Endothelial cell of umbilical vein (primary cell): Measurements from ENCODE around the gene SCN4A. TPM values are rescaled to one million over a fixed set of nuclear protein-coding genes. Genes with fewer than 3 reads are reported as not detected.
A peak's percentile ranks its signal among the peaks of the same experiment; 100 is the strongest.
"Not testable (repeated sequence)": the region's sequence is repeated elsewhere in the genome, so short reads cannot be mapped to it uniquely, and the experiment has no call there.

Experiments
- BruUV-seq: library from RNA; stranded (reverse); fragments of 400-500 nt; replicated peaks from 2 replicates; lab custom pipeline; 2021; lab: Mats Ljungman, UMichigan
- CTCF ChIA-PET: fragments of 300-600, 350-600 bp; sonication (Branson Sonifier 250); formaldehyde crosslinking; loops from one replicate; lab custom pipeline; 2021; ENCODE audit warnings: antibody characterized with exemption, inconsistent platforms; lab: Charles Lee
- POLR2A ChIA-PET: fragments of 300-600, 350-600 bp; sonication (Branson Sonifier 250); formaldehyde crosslinking; loops from one replicate; lab custom pipeline; 2021; ENCODE audit warnings: antibody characterized with exemption, inconsistent platforms; lab: Charles Lee
- DNase-seq: peaks from one replicate; pipeline ENCODE4 v3.0.0-alpha.2; 2011; ENCODE audit warnings: low read depth, low spot score
- FAIRE-seq: peaks from 2 replicates; lab custom pipeline; 2011; peaks lifted over from hg19 to GRCh38; lab: Jason Lieb, UNC
- H2AFZ ChIP-seq: 2 replicates; pipeline ENCODE4 v1.6.0; 2012; ENCODE audit warnings: low read depth, low read length, control low read depth, inconsistent platforms
- H3K27ac ChIP-seq: 2 replicates; pipeline ENCODE4 v1.5.1; 2011; ENCODE audit warnings: low read depth, mild to moderate bottlenecking, control low read depth, low read length, moderate library complexity; ENCODE audit not compliant: insufficient read depth
- H3K27me3 ChIP-seq, 2 experiments: 2 replicates each; pipeline versions ENCODE4 v1.6.0 to v1.6.1; 2011; ENCODE audit warnings: low read length in 2 of 2, mixed read lengths in 1 of 2; ENCODE audit not compliant: control insufficient read depth in 2 of 2, insufficient read depth in 2 of 2
- H3K36me3 ChIP-seq, 2 experiments: 2 replicates in 1 of 2; 3 replicates in 1 of 2; pipeline ENCODE4 v1.5.1; 2011; ENCODE audit warnings: low read length in 2 of 2, mild to moderate bottlenecking in 1 of 2, moderate library complexity in 1 of 2; ENCODE audit not compliant: control insufficient read depth in 2 of 2, insufficient read depth in 2 of 2; ENCODE audit errors: extremely low read depth in 1 of 2
- H3K4me1 ChIP-seq: 3 replicates; pipeline ENCODE4 v1.5.1; 2011; ENCODE audit warnings: mild to moderate bottlenecking, low read length; ENCODE audit not compliant: control insufficient read depth, insufficient read depth; ENCODE audit errors: extremely low read depth
- H3K4me2 ChIP-seq: 2 replicates; pipeline ENCODE4 v1.6.1; 2011; ENCODE audit warnings: low read length, control low read depth, mixed read lengths; ENCODE audit not compliant: insufficient read depth
- H3K4me3 ChIP-seq, 3 experiments: fragments of 200-600 bp in 1 of 3; sonication (generic), shearing (Covaris generic) in 1 of 3; replicated peaks in 1 of 3; 2 replicates each; pipeline ENCODE4 v1.5.1; 2011 to 2016; ENCODE audit warnings: control low read depth in 3 of 3, low read length in 3 of 3, mild to moderate bottlenecking in 2 of 3, inconsistent platforms in 1 of 3, low read depth in 1 of 3, moderate library complexity in 1 of 3; ENCODE audit not compliant: insufficient read depth in 1 of 3
- H3K79me2 ChIP-seq: 2 replicates; pipeline ENCODE4 v1.6.0; 2012; ENCODE audit warnings: low read length, inconsistent platforms; ENCODE audit not compliant: control insufficient read depth, insufficient read depth
- H3K9ac ChIP-seq: replicated peaks from 2 replicates; pipeline ENCODE3; 2011; ENCODE audit warnings: low read length, control low read depth; ENCODE audit not compliant: insufficient read depth; ENCODE audit errors: extremely low read depth
- H3K9me1 ChIP-seq: replicated peaks from 3 replicates; pipeline ENCODE4 v1.6.0; 2011; ENCODE audit warnings: mild to moderate bottlenecking, low read length; ENCODE audit not compliant: control insufficient read depth, insufficient read depth; ENCODE audit errors: extremely low read depth
- H3K9me3 ChIP-seq: replicated peaks from 2 replicates; pipeline ENCODE4 v1.5.1; 2012; ENCODE audit warnings: low read length, inconsistent platforms; ENCODE audit not compliant: control insufficient read depth, insufficient read depth
- H4K20me1 ChIP-seq: replicated peaks from 2 replicates; pipeline ENCODE3; 2011; ENCODE audit warnings: mild to moderate bottlenecking, low read length; ENCODE audit not compliant: control insufficient read depth, insufficient read depth; ENCODE audit errors: extremely low read depth
- EZH2 ChIP-seq: IDR thresholded peaks from 2 replicates; pipeline ENCODE4 v1.6.1; 2012; ENCODE audit warnings: borderline replicate concordance, low read depth, mild to moderate bottlenecking, moderate library complexity, low read length, inconsistent platforms; ENCODE audit not compliant: severe bottlenecking
- FOS ChIP-seq: IDR thresholded peaks from 2 replicates; pipeline ENCODE4 v1.6.1; 2011; ENCODE audit warnings: mild to moderate bottlenecking, low read length, moderate library complexity, borderline replicate concordance; ENCODE audit not compliant: insufficient read depth
- GATA2 ChIP-seq: IDR thresholded peaks from 2 replicates; pipeline ENCODE4 v1.7.0; 2011; ENCODE audit warnings: low read depth, mild to moderate bottlenecking, moderate library complexity, mixed read lengths, low read length; ENCODE audit not compliant: insufficient read length, insufficient read depth
- JUN ChIP-seq: IDR thresholded peaks from 2 replicates; pipeline ENCODE4 v1.6.1; 2011; ENCODE audit warnings: borderline replicate concordance, low read depth; ENCODE audit not compliant: insufficient read length, insufficient read depth
- MAX ChIP-seq: IDR thresholded peaks from 2 replicates; pipeline ENCODE4 v1.6.1; 2011; ENCODE audit not compliant: insufficient read depth, insufficient read length
- MYC ChIP-seq: IDR thresholded peaks from one replicate; pipeline ENCODE4 v1.6.1; 2011; ENCODE audit warnings: mild to moderate bottlenecking, low read depth, low read length
- POLR2A ChIP-seq: IDR thresholded peaks from 2 replicates; pipeline ENCODE4 v1.6.1; 2012; ENCODE audit warnings: low read depth, mild to moderate bottlenecking, control low read depth, low read length
- dilution Hi-C: fragments of 300-500 bp; cut with MboI; formaldehyde crosslinking; loops from one replicate; pipeline ENCODE4 v1.15.0; 2019; ENCODE audit warnings: low sequenced_read_pairs; ENCODE audit not compliant: extremely low pct_ligation_motif_present
- intact Hi-C: fragments of 100-400 bp; cut with micrococcal nuclease; formaldehyde crosslinking; loops from one replicate; pipeline ENCODE4 v1.10.0; 2022
- polyA plus RNA-seq, 4 experiments: library from polyadenylated mRNA; depleted of rRNA in 3 of 4; stranded (reverse) in 3 of 4; unstranded in 1 of 4; fragments of >200 nt; gene quantifications; 2 replicates each; pipeline versions ENCODE4 v1.2.1 to v1.2.3, GENCODE V29; 2011 to 2012; ENCODE audit warnings: missing spikeins in 1 of 4
- total RNA-seq: library from RNA; stranded (reverse); gene quantifications from 2 replicates; pipeline ENCODE4 v1.2.3, GENCODE V29; 2021
- TF ChIP-seq, protein P1 (sequence below), 2 donors: IDR thresholded peaks; 1 replicate in 1 of 2; 2 replicates in 1 of 2; pipeline ENCODE4 v1.5.1; 2011; ENCODE audit warnings: low read length in 2 of 2, mild to moderate bottlenecking in 2 of 2, moderate library complexity in 2 of 2, control low read depth in 1 of 2, inconsistent platforms in 1 of 2, low read depth in 1 of 2; ENCODE audit not compliant: insufficient read depth in 1 of 2; ENCODE audit errors: extremely low read depth in 1 of 2

SCN4A gene
- total and polyA plus RNA-seq, 2 donors (not counting 3 experiments of a cell fraction or from before 2014, with no cell fraction given), result 0.01 to 0.40 TPM

GRCh38 chr17:63916566-63917185 lies 56.0 kb downstream of the SCN4A start:
- ChIA-PET CTCF (interaction anchor here (1.2 to 7.3 kb wide), 3 partner anchors 72 to 217 kb away, joined by 3 to 183 read pairs (median 159); no protein-coding TSS in a partner anchor), POLR2A (no interaction called here)
- Histone ChIP-seq H3K9ac (no peak overlapping the region), H2AFZ (no peak overlapping the region), H3K9me1 (no peaks in the 10 kb centered on the region), H3K27me3 (peaks cover 0 to 3% of the 10 kb centered on the region in 2 experiments), H3K27ac (no peak overlapping the region), H3K79me2 (no peaks in the 10 kb centered on the region), H3K4me2 (no peak overlapping the region), H4K20me1 (no peaks in the 10 kb centered on the region), H3K36me3 (no peaks in the 10 kb centered on the region), H3K4me3 (no peak overlapping the region), H3K4me1 (no peaks in the 10 kb centered on the region), H3K9me3 (no peaks in the 10 kb centered on the region)
- intact Hi-C loops (no loop called here), dilution Hi-C loops (no loop called here)
- no peak for FAIRE-seq
- TF ChIP-seq FOS (no peak), EZH2 (no peak), POLR2A (no peak), MYC (no peak), MAX (no peak), JUN (no peak), GATA2 (no peak)
- TF ChIP-seq, protein P1, sequence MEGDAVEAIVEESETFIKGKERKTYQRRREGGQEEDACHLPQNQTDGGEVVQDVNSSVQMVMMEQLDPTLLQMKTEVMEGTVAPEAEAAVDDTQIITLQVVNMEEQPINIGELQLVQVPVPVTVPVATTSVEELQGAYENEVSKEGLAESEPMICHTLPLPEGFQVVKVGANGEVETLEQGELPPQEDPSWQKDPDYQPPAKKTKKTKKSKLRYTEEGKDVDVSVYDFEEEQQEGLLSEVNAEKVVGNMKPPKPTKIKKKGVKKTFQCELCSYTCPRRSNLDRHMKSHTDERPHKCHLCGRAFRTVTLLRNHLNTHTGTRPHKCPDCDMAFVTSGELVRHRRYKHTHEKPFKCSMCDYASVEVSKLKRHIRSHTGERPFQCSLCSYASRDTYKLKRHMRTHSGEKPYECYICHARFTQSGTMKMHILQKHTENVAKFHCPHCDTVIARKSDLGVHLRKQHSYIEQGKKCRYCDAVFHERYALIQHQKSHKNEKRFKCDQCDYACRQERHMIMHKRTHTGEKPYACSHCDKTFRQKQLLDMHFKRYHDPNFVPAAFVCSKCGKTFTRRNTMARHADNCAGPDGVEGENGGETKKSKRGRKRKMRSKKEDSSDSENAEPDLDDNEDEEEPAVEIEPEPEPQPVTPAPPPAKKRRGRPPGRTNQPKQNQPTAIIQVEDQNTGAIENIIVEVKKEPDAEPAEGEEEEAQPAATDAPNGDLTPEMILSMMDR (IDR thresholded peaks at IDR 0.05; ENCODE audit: extremely low read depth in 1 of 2, insufficient read depth in 1 of 2, low read depth in 1 of 2, low read length in 2 of 2), result no peak
- no peak for DNase-seq
- no TSS peak for BruUV-seq

GRCh38 chr17:63915753-63916152 lies 57.0 kb downstream of the SCN4A start:
- FAIRE-seq, result peak; percentile 63
- H3K4me2 ChIP-seq, H3K9ac ChIP-seq, H3K4me1 ChIP-seq, intact Hi-C loops, dilution Hi-C loops, H3K4me3 ChIP-seq, H3K79me2 ChIP-seq, DNase-seq, H3K27ac ChIP-seq, H3K9me1 ChIP-seq, POLR2A ChIA-PET, BruUV-seq, H3K36me3 ChIP-seq, H4K20me1 ChIP-seq, H3K27me3 ChIP-seq, H2AFZ ChIP-seq, H3K9me3 ChIP-seq: not testable (repeated sequence)
- CTCF ChIA-PET, result interaction anchor here (1.1 to 7.3 kb wide), 4 partner anchors 31 to 218 kb away, joined by 3 to 183 read pairs (median 82); no protein-coding TSS in a partner anchor
